Erythroblast (primary cell): ENCODE data around the gene SMCO3.

Experiments used
- GATA1 ChIP-seq: IDR thresholded peaks from 2 replicates; pipeline ENCODE4 v1.6.1; 2011; ENCODE audit warnings: low read depth, mild to moderate bottlenecking, control low read depth, low read length, moderate library complexity
- POLR2A ChIP-seq: IDR thresholded peaks from 2 replicates; pipeline ENCODE4 v1.6.1; 2011; ENCODE audit warnings: mild to moderate bottlenecking, low read length

DNA sequence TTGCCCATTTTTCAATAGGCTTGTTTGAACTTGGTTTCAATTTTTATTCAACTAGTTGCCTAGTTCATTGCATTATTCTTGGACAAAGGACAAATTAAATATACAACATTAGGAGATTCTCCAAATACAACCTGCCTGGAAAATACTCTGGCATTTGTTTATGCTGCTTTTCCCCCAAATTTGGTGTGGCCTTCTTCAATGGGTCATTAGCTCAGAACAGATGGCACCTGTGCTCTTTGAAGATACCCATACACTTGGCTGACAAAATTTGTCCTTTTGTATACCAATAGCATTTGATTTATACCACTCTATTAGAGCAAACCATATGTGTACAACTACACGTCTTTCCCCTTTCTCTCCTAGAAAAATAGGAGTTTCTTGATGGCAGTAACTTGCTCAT is 46.4 kb downstream of the SMCO3 start:
- TF ChIP-seq POLR2A (no peak), GATA1 (no peak)
